WTC11 (cell line): ENCODE measurements around the gene CDH22.

Experiments
- ESRRA ChIP-seq: sonication (generic); formaldehyde crosslinking; IDR thresholded peaks from 2 replicates; pipeline ENCODE4 v1.8.1; 2022; ENCODE audit warnings: mild to moderate bottlenecking, missing genetic modification reagents, borderline replicate concordance
- FOXJ3 ChIP-seq: sonication (generic); formaldehyde crosslinking; IDR thresholded peaks from 2 replicates; pipeline ENCODE4 v1.9.0; 2021; ENCODE audit warnings: missing genetic modification reagents, mild to moderate bottlenecking, borderline replicate concordance
- NR1H2 ChIP-seq: sonication (generic); formaldehyde crosslinking; IDR thresholded peaks from 2 replicates; pipeline ENCODE4 v1.9.0; 2021; ENCODE audit warnings: mild to moderate bottlenecking, moderate library complexity, missing genetic modification reagents
- NR2C2 ChIP-seq: sonication (generic); formaldehyde crosslinking; IDR thresholded peaks from 2 replicates; pipeline ENCODE4 v1.8.0; 2022; ENCODE audit warnings: mild to moderate bottlenecking, missing genetic modification reagents
- RELA ChIP-seq: sonication (generic); formaldehyde crosslinking; IDR thresholded peaks from 2 replicates; pipeline ENCODE4 v1.8.1; 2022; ENCODE audit warnings: missing genetic modification reagents, mild to moderate bottlenecking, borderline replicate concordance
- TF ChIP-seq, protein P1 (sequence below): sonication (generic); formaldehyde crosslinking; conservative IDR thresholded peaks from 2 replicates; pipeline ENCODE4 v1.8.1; 2022; ENCODE audit warnings: mild to moderate bottlenecking, missing genetic modification reagents
- TF ChIP-seq, protein P2 (sequence below): fragments of 200-600 bp; IDR thresholded peaks from 2 replicates; pipeline ENCODE4 v1.8.0; 2022; ENCODE audit warnings: antibody characterized with exemption
- TF ChIP-seq, protein P3 (sequence below): sonication (generic); formaldehyde crosslinking; IDR thresholded peaks from 2 replicates; pipeline ENCODE4 v1.8.0; 2022; ENCODE audit warnings: mild to moderate bottlenecking, missing genetic modification reagents
- TF ChIP-seq, protein P4 (sequence below): sonication (generic); formaldehyde crosslinking; IDR thresholded peaks from 2 replicates; pipeline ENCODE4 v1.8.1; 2023; ENCODE audit warnings: mild to moderate bottlenecking, missing genetic modification reagents, moderate library complexity
- TF ChIP-seq, protein P5 (sequence below): sonication (generic); formaldehyde crosslinking; IDR thresholded peaks from 2 replicates; pipeline ENCODE4 v1.8.0; 2023; ENCODE audit warnings: mild to moderate bottlenecking, missing genetic modification reagents
- TF ChIP-seq, protein P6 (sequence below): fragments of 250-450 bp; sonication (Bioruptor Pico); IDR thresholded peaks from 2 replicates; pipeline ENCODE4 v1.9.0; 2021; ENCODE audit warnings: moderate library complexity, mild to moderate bottlenecking, inconsistent platforms, borderline replicate concordance

DNA sequence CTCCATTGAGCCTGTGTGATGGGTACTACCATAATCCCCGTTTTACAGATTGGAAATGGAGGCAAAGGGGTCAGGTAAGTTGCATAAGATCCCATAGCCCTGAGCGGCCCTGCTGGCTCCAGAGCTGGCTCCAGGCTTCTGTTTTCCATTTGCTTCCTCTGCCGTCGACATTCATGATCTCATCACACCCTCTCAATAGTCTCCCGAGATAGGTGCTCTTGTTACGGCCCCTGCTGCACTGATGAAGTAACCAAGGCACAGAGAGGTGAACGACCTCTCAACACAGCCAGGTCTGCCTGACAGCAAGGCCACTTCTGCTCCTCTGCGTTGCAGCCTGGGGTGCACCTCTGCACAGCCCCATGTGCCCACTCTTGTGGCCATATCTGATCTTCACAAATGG is 16.9 kb downstream of the CDH22 start:
- TF ChIP-seq, protein P1, sequence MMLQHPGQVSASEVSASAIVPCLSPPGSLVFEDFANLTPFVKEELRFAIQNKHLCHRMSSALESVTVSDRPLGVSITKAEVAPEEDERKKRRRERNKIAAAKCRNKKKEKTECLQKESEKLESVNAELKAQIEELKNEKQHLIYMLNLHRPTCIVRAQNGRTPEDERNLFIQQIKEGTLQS (CRISPR knock-in tag) = no peak
- TF ChIP-seq, protein P2, sequence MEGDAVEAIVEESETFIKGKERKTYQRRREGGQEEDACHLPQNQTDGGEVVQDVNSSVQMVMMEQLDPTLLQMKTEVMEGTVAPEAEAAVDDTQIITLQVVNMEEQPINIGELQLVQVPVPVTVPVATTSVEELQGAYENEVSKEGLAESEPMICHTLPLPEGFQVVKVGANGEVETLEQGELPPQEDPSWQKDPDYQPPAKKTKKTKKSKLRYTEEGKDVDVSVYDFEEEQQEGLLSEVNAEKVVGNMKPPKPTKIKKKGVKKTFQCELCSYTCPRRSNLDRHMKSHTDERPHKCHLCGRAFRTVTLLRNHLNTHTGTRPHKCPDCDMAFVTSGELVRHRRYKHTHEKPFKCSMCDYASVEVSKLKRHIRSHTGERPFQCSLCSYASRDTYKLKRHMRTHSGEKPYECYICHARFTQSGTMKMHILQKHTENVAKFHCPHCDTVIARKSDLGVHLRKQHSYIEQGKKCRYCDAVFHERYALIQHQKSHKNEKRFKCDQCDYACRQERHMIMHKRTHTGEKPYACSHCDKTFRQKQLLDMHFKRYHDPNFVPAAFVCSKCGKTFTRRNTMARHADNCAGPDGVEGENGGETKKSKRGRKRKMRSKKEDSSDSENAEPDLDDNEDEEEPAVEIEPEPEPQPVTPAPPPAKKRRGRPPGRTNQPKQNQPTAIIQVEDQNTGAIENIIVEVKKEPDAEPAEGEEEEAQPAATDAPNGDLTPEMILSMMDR = no peak
- TF ChIP-seq FOXJ3 (CRISPR knock-in tag) (no peak), NR2C2 (CRISPR knock-in tag) (no peak), ESRRA (CRISPR knock-in tag) (no peak), RELA (no peak), NR1H2 (CRISPR knock-in tag) (no peak)
- TF ChIP-seq, protein P3, sequence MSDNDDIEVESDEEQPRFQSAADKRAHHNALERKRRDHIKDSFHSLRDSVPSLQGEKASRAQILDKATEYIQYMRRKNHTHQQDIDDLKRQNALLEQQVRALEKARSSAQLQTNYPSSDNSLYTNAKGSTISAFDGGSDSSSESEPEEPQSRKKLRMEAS (CRISPR knock-in tag) = no peak
- TF ChIP-seq, protein P4, sequence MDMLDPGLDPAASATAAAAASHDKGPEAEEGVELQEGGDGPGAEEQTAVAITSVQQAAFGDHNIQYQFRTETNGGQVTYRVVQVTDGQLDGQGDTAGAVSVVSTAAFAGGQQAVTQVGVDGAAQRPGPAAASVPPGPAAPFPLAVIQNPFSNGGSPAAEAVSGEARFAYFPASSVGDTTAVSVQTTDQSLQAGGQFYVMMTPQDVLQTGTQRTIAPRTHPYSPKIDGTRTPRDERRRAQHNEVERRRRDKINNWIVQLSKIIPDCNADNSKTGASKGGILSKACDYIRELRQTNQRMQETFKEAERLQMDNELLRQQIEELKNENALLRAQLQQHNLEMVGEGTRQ (CRISPR knock-in tag) = no peak
- TF ChIP-seq, protein P5, sequence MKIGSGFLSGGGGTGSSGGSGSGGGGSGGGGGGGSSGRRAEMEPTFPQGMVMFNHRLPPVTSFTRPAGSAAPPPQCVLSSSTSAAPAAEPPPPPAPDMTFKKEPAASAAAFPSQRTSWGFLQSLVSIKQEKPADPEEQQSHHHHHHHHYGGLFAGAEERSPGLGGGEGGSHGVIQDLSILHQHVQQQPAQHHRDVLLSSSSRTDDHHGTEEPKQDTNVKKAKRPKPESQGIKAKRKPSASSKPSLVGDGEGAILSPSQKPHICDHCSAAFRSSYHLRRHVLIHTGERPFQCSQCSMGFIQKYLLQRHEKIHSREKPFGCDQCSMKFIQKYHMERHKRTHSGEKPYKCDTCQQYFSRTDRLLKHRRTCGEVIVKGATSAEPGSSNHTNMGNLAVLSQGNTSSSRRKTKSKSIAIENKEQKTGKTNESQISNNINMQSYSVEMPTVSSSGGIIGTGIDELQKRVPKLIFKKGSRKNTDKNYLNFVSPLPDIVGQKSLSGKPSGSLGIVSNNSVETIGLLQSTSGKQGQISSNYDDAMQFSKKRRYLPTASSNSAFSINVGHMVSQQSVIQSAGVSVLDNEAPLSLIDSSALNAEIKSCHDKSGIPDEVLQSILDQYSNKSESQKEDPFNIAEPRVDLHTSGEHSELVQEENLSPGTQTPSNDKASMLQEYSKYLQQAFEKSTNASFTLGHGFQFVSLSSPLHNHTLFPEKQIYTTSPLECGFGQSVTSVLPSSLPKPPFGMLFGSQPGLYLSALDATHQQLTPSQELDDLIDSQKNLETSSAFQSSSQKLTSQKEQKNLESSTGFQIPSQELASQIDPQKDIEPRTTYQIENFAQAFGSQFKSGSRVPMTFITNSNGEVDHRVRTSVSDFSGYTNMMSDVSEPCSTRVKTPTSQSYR = no peak
- TF ChIP-seq, protein P6, sequence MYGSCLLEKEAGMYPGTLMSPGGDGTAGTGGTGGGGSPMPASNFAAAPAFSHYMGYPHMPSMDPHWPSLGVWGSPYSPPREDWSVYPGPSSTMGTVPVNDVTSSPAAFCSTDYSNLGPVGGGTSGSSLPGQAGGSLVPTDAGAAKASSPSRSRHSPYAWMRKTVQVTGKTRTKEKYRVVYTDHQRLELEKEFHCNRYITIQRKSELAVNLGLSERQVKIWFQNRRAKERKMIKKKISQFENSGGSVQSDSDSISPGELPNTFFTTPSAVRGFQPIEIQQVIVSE (CRISPR knock-in tag) = no peak
